CD4-positive, alpha-beta T cell treated with Interleukin-6 at 100 ng/mL for 8 hours (primary cell): Measurements from ENCODE around the gene KLHL26.

Source experiments
- DNase-seq: peaks from one replicate; pipeline ENCODE4 v3.0.0-alpha.2; 2020; ENCODE audit warnings: mixed read lengths, low spot score

The KLHL26 gene

GRCh38 chr19:18649371-18650020, 12.7 kb downstream of the KLHL26 start:
- DNase-seq: no peak

DNA sequence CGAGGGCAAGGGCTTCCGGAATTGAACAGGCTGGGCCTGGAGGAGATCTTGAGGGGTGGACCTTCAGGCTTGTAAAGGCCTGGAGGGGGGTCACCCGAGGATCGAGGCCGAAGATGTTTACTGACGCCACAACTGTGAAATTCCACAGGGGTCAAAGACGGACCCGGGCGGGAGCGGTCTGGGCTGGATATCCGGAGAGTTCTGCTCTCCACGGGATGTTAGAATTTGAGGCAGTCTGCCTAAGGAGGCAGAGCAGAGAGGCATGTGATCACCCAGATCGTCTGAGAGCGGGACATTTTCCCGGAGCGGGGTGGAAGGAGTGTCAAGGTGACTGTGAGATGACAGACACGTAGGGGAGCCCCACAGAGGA, 13.2 kb downstream of the KLHL26 start:
- no peak for DNase-seq

DNA sequence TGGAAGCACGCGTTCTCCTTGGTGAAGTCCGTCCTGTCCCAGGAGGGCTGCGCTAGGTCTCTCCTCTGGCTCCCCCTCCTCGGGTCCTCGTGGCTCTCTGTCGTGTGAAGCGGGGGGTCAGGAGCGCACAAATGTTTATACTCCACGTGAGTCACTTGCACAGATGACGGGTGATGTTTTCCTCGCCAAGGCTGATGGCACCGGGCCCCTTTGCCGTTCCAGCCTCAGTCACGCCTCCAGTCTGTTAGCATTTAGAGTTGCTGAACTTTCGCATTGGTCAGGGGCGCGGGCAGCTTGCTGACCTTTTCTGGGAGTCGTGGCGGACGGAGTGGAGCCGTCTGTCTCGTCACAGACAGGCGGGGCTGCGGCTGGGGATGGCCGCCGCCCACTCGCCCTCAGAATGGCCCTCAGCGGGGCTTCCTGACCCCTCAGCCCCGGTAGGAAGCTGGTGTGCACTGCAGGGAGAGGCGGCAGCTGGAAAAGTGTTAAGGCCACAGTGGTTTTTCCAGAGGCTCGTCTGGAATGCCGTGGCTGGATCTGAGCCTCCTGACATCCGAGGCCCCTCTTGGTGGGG, 13.7 kb downstream of the KLHL26 start:
- DNase-seq: no peak

GRCh38 chr19:18651300-18651699, 14.5 kb downstream of the KLHL26 start:
- DNase-seq: no peak

- DNase-seq: no peak
Observed at GRCh38 chr19:18651733-18652132, 14.9 kb downstream of the KLHL26 start.

GRCh38 chr19:18653853-18654252, 17.0 kb downstream of the KLHL26 start:
- no peak for DNase-seq

GRCh38 chr19:18654469-18654868, 17.6 kb downstream of the KLHL26 start:
- no peak for DNase-seq

DNA sequence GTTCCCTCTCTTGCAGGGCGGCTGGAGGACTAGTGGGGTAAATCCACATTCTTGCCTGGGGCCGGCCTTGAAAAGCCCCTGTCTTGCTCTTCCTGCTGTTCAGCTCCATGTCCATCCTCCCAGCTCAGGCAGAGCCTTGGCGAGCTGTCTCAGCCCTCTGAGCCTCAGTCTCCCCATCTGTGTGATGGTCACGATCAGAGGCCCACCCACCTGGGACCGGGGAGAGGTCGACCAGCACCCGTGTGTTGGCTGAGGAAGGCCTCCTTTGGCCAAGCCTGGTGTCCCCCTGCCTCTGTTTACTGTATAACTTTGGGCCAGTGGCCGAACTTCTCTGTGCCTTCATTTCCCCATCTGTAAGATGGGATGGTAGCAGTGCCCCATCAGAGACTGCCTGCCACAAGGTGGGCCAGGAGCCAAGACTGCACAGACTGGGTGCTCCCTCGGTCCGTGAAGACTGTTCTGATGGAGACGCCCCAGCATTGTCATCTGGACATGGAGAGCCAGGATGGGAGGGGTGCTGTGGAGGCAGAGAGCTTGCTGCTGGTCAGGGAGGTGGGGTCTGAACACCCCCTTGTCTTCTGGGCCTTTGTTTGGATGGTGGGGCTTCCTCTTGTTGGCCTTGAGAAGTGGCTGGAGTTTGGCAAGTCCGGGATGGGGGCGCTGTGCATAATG, 18.5 kb downstream of the KLHL26 start:
- no peak for DNase-seq

- DNase-seq: no peak
Observed at GRCh38 chr19:18656337-18657086, 19.7 kb downstream of the KLHL26 start.

GRCh38 chr19:18657590-18658365, 20.9 kb downstream of the KLHL26 start:
- no peak for DNase-seq

- no peak for DNase-seq
Observed at GRCh38 chr19:18658366-18658855, 21.6 kb downstream of the KLHL26 start.

- no peak for DNase-seq
Observed at GRCh38 chr19:18659281-18660050, 22.6 kb downstream of the KLHL26 start.

- DNase-seq: no peak
Observed at GRCh38 chr19:18660051-18660910, 23.5 kb downstream of the KLHL26 start.

- no peak for DNase-seq
Observed at GRCh38 chr19:18660939-18661670, 24.3 kb downstream of the KLHL26 start.

DNA sequence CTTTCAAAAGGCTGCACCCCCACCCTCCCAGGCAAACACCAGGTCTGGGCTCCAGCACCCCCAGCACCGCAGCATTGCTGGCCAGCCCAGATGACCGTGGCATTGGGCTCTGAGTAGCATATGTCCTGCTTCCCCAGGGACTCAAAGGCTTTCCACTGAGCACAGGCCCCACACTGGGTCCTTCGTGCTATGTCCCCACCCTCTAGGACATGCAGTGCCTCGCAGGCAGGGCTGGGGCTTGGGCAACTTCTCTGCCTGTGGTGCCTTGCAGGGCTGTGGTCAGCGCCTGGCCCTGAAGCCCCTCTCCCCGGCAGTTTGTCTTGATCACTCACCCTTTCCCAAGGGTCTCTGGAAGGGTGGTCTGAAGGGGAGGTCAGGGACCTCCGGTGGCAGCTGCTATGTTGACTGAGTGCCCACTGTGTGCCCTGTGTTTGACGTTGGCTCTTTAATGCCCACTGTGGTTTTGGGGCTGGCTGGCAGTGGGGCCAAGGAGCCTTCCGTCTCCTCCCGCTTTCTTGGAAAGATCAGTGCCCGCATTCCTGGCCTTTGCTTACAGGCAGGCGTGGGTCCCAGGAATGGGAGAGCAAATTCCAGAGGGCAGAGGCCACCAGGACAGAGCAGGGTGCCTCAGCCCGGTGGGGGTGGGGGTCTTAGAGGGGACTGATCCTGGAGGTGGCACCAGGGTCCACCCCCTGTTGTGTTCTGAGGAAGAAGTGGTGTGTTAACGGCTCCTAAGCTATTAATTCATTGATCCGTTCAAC, 26.3 kb downstream of the KLHL26 start:
- no peak for DNase-seq

DNA sequence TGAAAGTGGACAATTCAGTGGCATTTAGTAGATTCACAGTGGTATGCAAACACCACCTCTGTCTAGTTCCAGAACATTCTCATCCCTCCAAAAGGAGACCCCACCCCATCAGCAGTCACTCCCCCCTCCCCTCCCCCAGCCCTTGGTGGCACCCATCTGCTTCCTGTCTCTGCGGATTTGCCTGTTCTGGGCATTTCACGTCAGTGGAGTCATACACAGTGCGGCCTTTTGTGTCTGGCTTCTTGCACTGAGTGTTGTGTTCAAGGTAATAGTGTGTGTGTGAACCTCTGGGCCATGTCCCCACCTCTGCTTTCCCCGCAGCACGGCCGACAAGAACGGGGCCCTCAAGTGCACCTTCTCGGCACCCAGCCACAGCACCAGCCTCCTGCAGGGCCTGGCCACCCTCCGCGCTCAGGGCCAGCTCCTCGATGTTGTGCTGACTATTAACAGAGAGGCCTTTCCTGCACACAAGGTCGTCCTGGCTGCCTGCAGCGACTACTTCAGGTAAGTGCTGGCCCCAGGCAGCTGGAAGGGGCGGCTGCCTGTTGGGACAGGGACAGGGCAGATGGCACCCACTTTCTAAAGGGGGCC, 27.2 kb downstream of the KLHL26 start:
- peak; percentile 21 for DNase-seq

DNA sequence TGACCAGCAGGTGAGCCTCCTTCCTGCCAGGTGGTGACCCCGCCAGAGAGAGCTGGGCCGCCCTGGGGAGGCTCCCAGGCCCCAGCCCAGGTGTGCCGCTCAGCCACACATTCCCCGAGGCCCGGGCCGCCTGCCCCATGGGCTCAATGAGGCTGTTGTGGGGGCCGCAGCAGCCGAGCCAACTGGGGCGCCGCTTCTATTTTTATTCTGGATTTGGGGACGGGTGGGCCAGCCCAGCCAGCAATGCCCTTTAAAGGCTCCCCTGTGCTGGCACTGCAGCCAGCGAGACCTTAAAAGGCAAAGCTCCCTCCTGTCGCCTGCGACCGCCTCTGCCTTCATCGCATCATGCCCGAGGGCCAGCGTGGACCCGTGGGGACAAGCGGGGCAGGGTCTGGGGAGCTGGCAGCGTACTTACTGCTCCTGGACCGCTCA, 29.0 kb downstream of the KLHL26 start:
- DNase-seq: no peak

DNA sequence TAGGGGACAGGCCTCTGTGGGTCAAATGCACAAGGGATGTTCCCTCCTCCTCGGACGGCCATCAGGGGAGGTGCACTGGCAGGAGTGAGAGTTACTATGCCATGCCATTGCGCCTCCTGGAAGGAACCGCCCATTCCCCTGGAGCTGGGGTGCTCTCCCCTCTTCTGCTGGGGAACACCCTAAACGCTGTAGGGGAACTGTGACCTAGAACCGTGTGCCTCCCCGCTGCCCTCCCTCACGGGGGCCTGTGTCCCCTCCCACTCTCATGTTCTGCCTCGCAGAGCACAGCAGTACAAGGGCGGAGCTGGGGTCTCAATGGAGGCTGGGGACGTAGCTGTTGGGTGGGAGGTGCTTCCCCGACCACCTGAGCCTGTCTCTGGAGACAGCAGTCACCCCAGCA, 29.5 kb downstream of the KLHL26 start:
- no peak for DNase-seq
